Vagina (tissue), 2 donors: Measurements from ENCODE around the gene SUMO3. TPM values are rescaled to one million over a fixed set of nuclear protein-coding genes. Genes with fewer than 3 reads are reported as not detected.

Experiments
- DNase-seq, 2 donors: peaks; one replicate each; pipeline ENCODE4 v3.0.0-alpha.2; 2017; ENCODE audit errors: extremely low spot score in 2 of 2
- H3K27ac ChIP-seq: fragments of 200-600 bp; sonication (generic); one replicate; pipeline ENCODE4 v1.5.1; 2019
- H3K27me3 ChIP-seq: fragments of 200-600 bp; sonication (generic); one replicate; pipeline ENCODE4 v1.5.1; 2019
- H3K36me3 ChIP-seq, 2 donors: fragments of 200-600 bp; sonication (generic); one replicate each; pipeline ENCODE4 v1.5.1; 2017 to 2019
- H3K4me1 ChIP-seq: fragments of 200-600 bp; sonication (generic); one replicate; pipeline ENCODE4 v1.5.1; 2019
- H3K4me3 ChIP-seq, 2 donors: fragments of 200-600 bp; sonication (generic); 1 replicate in 1 of 2; 2 replicates in 1 of 2; pipeline ENCODE4 v1.5.1; 2016 to 2019
- H3K9me3 ChIP-seq: fragments of 200-600 bp; sonication (generic); one replicate; pipeline ENCODE4 v1.5.1; 2019
- CTCF ChIP-seq, 3 experiments: fragments of 450-650 bp in 2 of 3; fragments of 200-600 bp in 1 of 3; sonication (generic) in 1 of 3; IDR thresholded peaks; one replicate each; pipeline ENCODE4 v1.5.1; 2017 to 2019; ENCODE audit warnings: antibody characterized with exemption in 3 of 3, mild to moderate bottlenecking in 2 of 3, moderate library complexity in 2 of 3
- POLR2A ChIP-seq, 2 donors: fragments of 450-650 bp; IDR thresholded peaks; one replicate each; pipeline ENCODE4 v1.6.1; 2017; ENCODE audit warnings: antibody characterized with exemption in 2 of 2, mild to moderate bottlenecking in 2 of 2, moderate library complexity in 2 of 2
- POLR2AphosphoS5 ChIP-seq, 2 donors: sonication (generic); formaldehyde crosslinking; IDR thresholded peaks; one replicate each; pipeline ENCODE4 v1.9.0; 2017; ENCODE audit warnings: antibody characterized with exemption in 2 of 2, mild to moderate bottlenecking in 2 of 2, low read depth in 1 of 2; ENCODE audit not compliant: insufficient read depth in 1 of 2
- intact Hi-C: fragments of 100-400 bp; cut with DNase I; formaldehyde crosslinking; loops from one replicate; pipeline ENCODE4 v1.15.1; 2023
- total RNA-seq: library from RNA; depleted of rRNA; stranded (reverse); fragments of >200 nt; gene quantifications from one replicate; pipeline ENCODE4 v1.2.3, GENCODE V29; 2016

SUMO3 gene
- total RNA-seq, 1 donor from 2014 or later: 70.0 TPM

- DNase-seq: no peak
- Histone ChIP-seq H3K36me3 (peaks cover 0 to 6% of the 10 kb centered on the region in 2 donors), H3K27me3 (no peaks in the 10 kb centered on the region), H3K4me3 (no peak overlapping the region), H3K9me3 (no peaks in the 10 kb centered on the region), H3K4me1 (peaks cover 12% of the 10 kb centered on the region), H3K27ac (peak overlapping the region; percentile 22)
- TF ChIP-seq CTCF (IDR thresholded peaks at IDR 0.05) (no peak), POLR2AphosphoS5 (IDR thresholded peaks at IDR 0.05; ENCODE audit: insufficient read depth in 1 of 2, low read depth in 1 of 2) (no peak), POLR2A (IDR thresholded peaks at IDR 0.05) (no peak)
- intact Hi-C loops: no loop called here
Measured at GRCh38 chr21:44779417-44780136, 38.3 kb downstream of the SUMO3 start.

- TF ChIP-seq POLR2A (IDR thresholded peaks at IDR 0.05) (no peak), CTCF (IDR thresholded peaks at IDR 0.05) (no peak), POLR2AphosphoS5 (IDR thresholded peaks at IDR 0.05; ENCODE audit: insufficient read depth in 1 of 2, low read depth in 1 of 2) (no peak)
- Histone ChIP-seq H3K9me3 (no peaks in the 10 kb centered on the region), H3K36me3 (peaks cover 0 to 12% of the 10 kb centered on the region in 2 donors)
Measured at GRCh38 chr21:44778983-44779382, 38.9 kb downstream of the SUMO3 start.

GRCh38 chr21:44778499-44778911, 39.4 kb downstream of the SUMO3 start:
- Histone ChIP-seq H3K27me3 (no peaks in the 10 kb centered on the region), H3K4me3 (no peak overlapping the region), H3K36me3 (peaks cover 0 to 16% of the 10 kb centered on the region in 2 donors), H3K27ac (no peak overlapping the region), H3K9me3 (no peaks in the 10 kb centered on the region), H3K4me1 (peaks cover 11% of the 10 kb centered on the region)
- intact Hi-C loops: no loop called here
- TF ChIP-seq POLR2A (IDR thresholded peaks at IDR 0.05) (no peak), POLR2AphosphoS5 (IDR thresholded peaks at IDR 0.05; ENCODE audit: insufficient read depth in 1 of 2, low read depth in 1 of 2) (no peak), CTCF (IDR thresholded peaks at IDR 0.05) (no peak)
- DNase-seq: no peak

More at GRCh38 chr21:44778983-44779382, 38.9 kb downstream of the SUMO3 start:
- no peak overlapping the region for H3K4me3 ChIP-seq
- H3K27me3 ChIP-seq: no peaks in the 10 kb centered on the region
- DNase-seq: no peak
- peaks cover 11% of the 10 kb centered on the region for H3K4me1 ChIP-seq
- H3K27ac ChIP-seq: peak overlapping the region; percentile 22
- intact Hi-C loops: no loop called here

- H3K4me3 ChIP-seq: no peak overlapping the region
- H3K27ac ChIP-seq: no peak overlapping the region
- no peak for DNase-seq
- TF ChIP-seq POLR2AphosphoS5 (IDR thresholded peaks at IDR 0.05; ENCODE audit: insufficient read depth in 1 of 2, low read depth in 1 of 2) (no peak), CTCF (IDR thresholded peaks at IDR 0.05) (no peak), POLR2A (IDR thresholded peaks at IDR 0.05) (no peak)
- H3K27me3 ChIP-seq: no peaks in the 10 kb centered on the region
- no peaks in the 10 kb centered on the region for H3K9me3 ChIP-seq
- peaks cover 0 to 20% of the 10 kb centered on the region in 2 donors for H3K36me3 ChIP-seq
- peaks cover 11% of the 10 kb centered on the region for H3K4me1 ChIP-seq
- intact Hi-C loops: no loop called here
Measured at GRCh38 chr21:44778094-44778493, 39.8 kb downstream of the SUMO3 start.

- TF ChIP-seq CTCF (IDR thresholded peaks at IDR 0.05) (no peak), POLR2AphosphoS5 (IDR thresholded peaks at IDR 0.05; ENCODE audit: insufficient read depth in 1 of 2, low read depth in 1 of 2) (no peak), POLR2A (IDR thresholded peaks at IDR 0.05) (no peak)
- intact Hi-C loops: no loop called here
- peaks cover 0 to 47% of the 10 kb centered on the region in 2 donors for H3K36me3 ChIP-seq
Measured at GRCh38 chr21:44774972-44775371, 42.9 kb downstream of the SUMO3 start.

More at GRCh38 chr21:44774972-44775371, 42.9 kb downstream of the SUMO3 start:
- no peak for DNase-seq
- H3K4me3 ChIP-seq: no peak overlapping the region
- no peaks in the 10 kb centered on the region for H3K27me3 ChIP-seq
- H3K27ac ChIP-seq: no peak overlapping the region
- no peaks in the 10 kb centered on the region for H3K9me3 ChIP-seq
- H3K4me1 ChIP-seq: peaks cover 8% of the 10 kb centered on the region
